B cell (primary cell): ENCODE measurements around the gene ESRRA. TPM values are rescaled to one million over a fixed set of nuclear protein-coding genes. Genes with fewer than 3 reads are reported as not detected.
A peak's percentile ranks its signal among the peaks of the same experiment; 100 is the strongest.

Experiments
- ATAC-seq: fragments of 200-7000 bp; cut with Tn5 transposase; one replicate; pipeline ENCODE4 v1.10.0; 2021; ENCODE audit warnings: low read depth, mild to moderate bottlenecking, moderate number of reproducible peaks, moderate library complexity
- CTCF ChIA-PET: fragments of 350-600 bp; sonication (Branson Sonifier 250); formaldehyde crosslinking; loops from one replicate; lab custom pipeline; 2021; ENCODE audit warnings: antibody characterized with exemption, inconsistent platforms; lab: Charles Lee
- POLR2A ChIA-PET: fragments of 350-600 bp; sonication (Branson Sonifier 250); formaldehyde crosslinking; loops from one replicate; lab custom pipeline; 2021; ENCODE audit warnings: antibody characterized with exemption; lab: Charles Lee
- DNase-seq: peaks from one replicate; pipeline ENCODE4 v3.0.0; 2013
- H2AFZ ChIP-seq: 2 replicates; pipeline ENCODE4 v1.6.1; 2012; ENCODE audit warnings: mild to moderate bottlenecking, low read depth, low read length; ENCODE audit not compliant: insufficient read depth, poor library complexity, severe bottlenecking
- H3K27ac ChIP-seq, 2 donors: 1 replicate in 1 of 2; 2 replicates in 1 of 2; pipeline ENCODE4 v1.5.1; 2012 to 2013; ENCODE audit warnings: low read length in 2 of 2, mild to moderate bottlenecking in 2 of 2, moderate library complexity in 1 of 2
- H3K27me3 ChIP-seq, 4 experiments: fragments of 200-600 bp in 1 of 4; sonication (generic) in 1 of 4; replicated peaks in 1 of 4; 1 replicate in 2 of 4; 2 replicates in 2 of 4; pipeline versions ENCODE4 v1.6.1 to v1.7.0; 2013 to 2016; ENCODE audit warnings: low read length in 3 of 4, mild to moderate bottlenecking in 2 of 4, mixed read lengths in 1 of 4, moderate library complexity in 1 of 4; ENCODE audit not compliant: insufficient read depth in 4 of 4, control insufficient read depth in 3 of 4; ENCODE audit errors: control extremely low read depth in 1 of 4
- H3K36me3 ChIP-seq, 2 experiments: replicated peaks in 1 of 2; 1 replicate in 1 of 2; 2 replicates in 1 of 2; pipeline versions ENCODE4 v1.6.1 to v1.7.1; 2013; ENCODE audit warnings: low read length in 1 of 2; ENCODE audit not compliant: insufficient read depth in 2 of 2, control insufficient read depth in 1 of 2; ENCODE audit errors: control extremely low read depth in 1 of 2, extremely low read depth in 1 of 2
- H3K4me1 ChIP-seq, 2 donors: fragments of 200-600 bp in 1 of 2; sonication (generic) in 1 of 2; 1 replicate in 1 of 2; 2 replicates in 1 of 2; pipeline versions ENCODE4 v1.5.1 to v1.6.1; 2013 to 2017; ENCODE audit warnings: low read length in 2 of 2; ENCODE audit not compliant: control insufficient read depth in 2 of 2, insufficient read depth in 2 of 2
- H3K4me2 ChIP-seq: replicated peaks from 2 replicates; pipeline ENCODE3; 2012; ENCODE audit warnings: mild to moderate bottlenecking, low read depth, low read length; ENCODE audit not compliant: poor library complexity, severe bottlenecking
- H3K4me3 ChIP-seq, 5 experiments: fragments of 200-600 bp in 1 of 5; sonication (generic) in 1 of 5; 1 replicate in 3 of 5; 2 replicates in 2 of 5; pipeline versions ENCODE4 v1.5.1 to v1.7.0; 2011 to 2016; ENCODE audit warnings: low read length in 4 of 5, mild to moderate bottlenecking in 4 of 5, low read depth in 2 of 5, control low read depth in 1 of 5, moderate library complexity in 1 of 5; ENCODE audit not compliant: insufficient read depth in 1 of 5; ENCODE audit errors: control extremely low read depth in 1 of 5, extremely low read depth in 1 of 5
- H3K79me2 ChIP-seq: fragments of 200-600 bp; sonication (generic); one replicate; pipeline ENCODE4 v1.6.0; 2016; ENCODE audit warnings: low read length; ENCODE audit not compliant: control insufficient read depth, insufficient read depth
- H3K9ac ChIP-seq: fragments of 200-600 bp; sonication (generic); 2 replicates; pipeline ENCODE4 v1.6.1; 2017; ENCODE audit warnings: mild to moderate bottlenecking, low read length, moderate library complexity
- H3K9me3 ChIP-seq, 3 donors: one replicate each; pipeline versions ENCODE4 v1.6.1 to v1.7.1; 2013; ENCODE audit warnings: low read length in 2 of 3; ENCODE audit not compliant: control insufficient read depth in 2 of 3, insufficient read depth in 1 of 3; ENCODE audit errors: control extremely low read depth in 1 of 3
- H4K20me1 ChIP-seq: 2 replicates; pipeline ENCODE4 v1.6.0; 2012; ENCODE audit warnings: mild to moderate bottlenecking, low read length; ENCODE audit not compliant: insufficient read depth, control insufficient read depth, poor library complexity, severe bottlenecking
- H3K27ac Mint-ChIP-seq: one replicate; pipeline ENCODE4 v1.8.0; 2021; ENCODE audit warnings: mixed read lengths
- H3K27me3 Mint-ChIP-seq: one replicate; pipeline ENCODE4 v1.8.0; 2021; ENCODE audit warnings: mixed read lengths
- H3K4me1 Mint-ChIP-seq: one replicate; pipeline ENCODE4 v1.8.0; 2021; ENCODE audit warnings: mixed read lengths
- H3K4me3 Mint-ChIP-seq: one replicate; pipeline ENCODE4 v1.8.0; 2021; ENCODE audit warnings: mixed read lengths
- H3K9me3 Mint-ChIP-seq: one replicate; pipeline ENCODE4 v1.8.0; 2022; ENCODE audit warnings: mixed read lengths; ENCODE audit not compliant: insufficient read depth
- EZH2 ChIP-seq: IDR thresholded peaks from 2 replicates; pipeline ENCODE4 v1.6.1; 2012; ENCODE audit warnings: borderline replicate concordance, low read depth, mild to moderate bottlenecking, moderate library complexity, low read length; ENCODE audit not compliant: insufficient read depth, poor library complexity, severe bottlenecking
- WGBS: methylation state at CpG from one replicate; pipeline ENCODE4 v1.1.5; 2013; ENCODE audit warnings: missing lambda C conversion rate; ENCODE audit not compliant: insufficient coverage; 5-methylcytosine and 5-hydroxymethylcytosine counted together
- intact Hi-C: fragments of 100-400 bp; cut with micrococcal nuclease; formaldehyde crosslinking; loops from one replicate; pipeline ENCODE4 v1.10.0; 2022
- polyA plus RNA-seq: library from polyadenylated mRNA; depleted of rRNA; stranded (reverse); fragments of >200 nt; gene quantifications from 2 replicates; pipeline ENCODE4 v1.2.3, GENCODE V29; 2012
- total RNA-seq, 2 donors: library from RNA; stranded (reverse); fragments of 120-200 nt in 1 of 2; gene quantifications; 1 replicate in 1 of 2; 2 replicates in 1 of 2; pipeline versions ENCODE4 v1.2.3 to v1.2.4, GENCODE V29; 2013 to 2022
- TF ChIP-seq, protein P1 (sequence below): fragments of 200-600 bp; IDR thresholded peaks from one replicate; pipeline ENCODE4 v1.8.0; 2022; ENCODE audit warnings: antibody characterized with exemption, mild to moderate bottlenecking

ESRRA gene
- total and polyA plus RNA-seq, 2 donors (not counting 1 experiment from before 2014, with no cell fraction given), result 16.3 to 39.6 TPM

DNA sequence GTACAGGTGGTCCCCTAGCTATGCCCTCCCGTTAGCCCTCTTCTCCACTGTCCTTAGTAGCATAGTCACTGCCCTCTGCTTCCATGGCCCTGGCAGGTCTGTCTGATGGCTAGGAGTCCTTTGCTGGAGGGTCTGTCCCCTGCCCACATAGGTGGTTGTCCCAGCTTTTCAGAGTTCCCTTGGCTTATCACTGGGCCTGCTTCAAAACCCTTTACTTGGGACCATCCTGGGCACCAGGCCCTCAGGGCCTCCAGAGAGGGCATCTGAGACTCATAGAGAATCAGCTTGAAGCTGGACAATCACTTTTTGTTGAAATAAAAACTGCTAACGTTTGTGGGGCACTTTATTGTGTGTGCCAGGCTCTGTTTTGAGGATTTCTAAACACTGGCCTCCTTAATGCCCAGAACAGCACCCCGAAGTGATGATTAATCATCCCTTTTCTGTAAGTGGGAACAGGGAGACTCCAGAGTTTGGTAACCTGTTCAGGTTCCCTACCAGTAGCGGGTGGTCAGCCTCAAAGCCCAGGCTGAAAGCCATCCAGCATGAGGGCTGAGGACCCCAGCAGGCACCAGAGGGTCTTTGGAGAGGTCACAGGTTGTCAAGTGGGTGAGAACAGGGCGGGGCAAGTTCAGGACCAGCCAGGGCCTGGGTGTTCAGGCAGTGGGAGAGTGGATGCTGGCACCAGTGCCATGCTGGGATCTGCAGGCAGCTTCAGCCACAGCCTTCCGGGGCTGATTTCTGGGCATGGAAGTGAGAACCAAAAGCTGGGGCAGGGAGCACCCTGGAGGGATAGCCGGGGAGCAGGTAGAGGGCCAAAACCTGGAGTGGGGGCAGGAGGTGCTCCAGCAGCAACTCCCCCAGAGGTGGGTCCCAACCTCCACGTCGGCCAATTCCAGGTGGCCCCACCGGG is 14.7 kb upstream of the ESRRA start:
- peak; percentile 32 for DNase-seq
- Mint-ChIP-seq H3K4me1 (peaks cover 17% of the 10 kb centered on the region), H3K27ac (no peak overlapping the region), H3K4me3 (peak overlapping the region; percentile 82), H3K9me3 (no peaks in the 10 kb centered on the region), H3K27me3 (peaks cover 28% of the 10 kb centered on the region)
- ATAC-seq, result no peak
- Histone ChIP-seq H4K20me1 (peaks cover 32% of the 10 kb centered on the region), H3K4me2 (peak overlapping the region; percentile 89), H2AFZ (no peak overlapping the region), H3K36me3 (no peaks in the 10 kb centered on the region), H3K4me3 (no peak overlapping the region), H3K9me3 (peaks cover 0 to 11% (median 0%) of the 10 kb centered on the region in 3 donors), H3K27me3 (peaks cover 0 to 45% (median 30%) of the 10 kb centered on the region in 4 experiments), H3K27ac (no peak overlapping the region), H3K4me1 (peaks cover 16 to 30% of the 10 kb centered on the region in 2 donors), H3K9ac (no peak overlapping the region), H3K79me2 (peaks cover 12% of the 10 kb centered on the region)
- ChIA-PET POLR2A (no interaction called here), CTCF (interaction anchor here (1.3 to 6.8 kb wide), 4 partner anchors 12 to 86 kb away, joined by 3 to 47 read pairs (median 6); partner anchors contain the start of gene CATSPERZ)
- TF ChIP-seq EZH2, result peak; percentile 48
- TF ChIP-seq, protein P1, sequence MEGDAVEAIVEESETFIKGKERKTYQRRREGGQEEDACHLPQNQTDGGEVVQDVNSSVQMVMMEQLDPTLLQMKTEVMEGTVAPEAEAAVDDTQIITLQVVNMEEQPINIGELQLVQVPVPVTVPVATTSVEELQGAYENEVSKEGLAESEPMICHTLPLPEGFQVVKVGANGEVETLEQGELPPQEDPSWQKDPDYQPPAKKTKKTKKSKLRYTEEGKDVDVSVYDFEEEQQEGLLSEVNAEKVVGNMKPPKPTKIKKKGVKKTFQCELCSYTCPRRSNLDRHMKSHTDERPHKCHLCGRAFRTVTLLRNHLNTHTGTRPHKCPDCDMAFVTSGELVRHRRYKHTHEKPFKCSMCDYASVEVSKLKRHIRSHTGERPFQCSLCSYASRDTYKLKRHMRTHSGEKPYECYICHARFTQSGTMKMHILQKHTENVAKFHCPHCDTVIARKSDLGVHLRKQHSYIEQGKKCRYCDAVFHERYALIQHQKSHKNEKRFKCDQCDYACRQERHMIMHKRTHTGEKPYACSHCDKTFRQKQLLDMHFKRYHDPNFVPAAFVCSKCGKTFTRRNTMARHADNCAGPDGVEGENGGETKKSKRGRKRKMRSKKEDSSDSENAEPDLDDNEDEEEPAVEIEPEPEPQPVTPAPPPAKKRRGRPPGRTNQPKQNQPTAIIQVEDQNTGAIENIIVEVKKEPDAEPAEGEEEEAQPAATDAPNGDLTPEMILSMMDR, result no peak
- WGBS, result 70% methylated on average over 9 of the region's 10 CpGs
- intact Hi-C loops, result no loop called here
